Activated CD4-positive, alpha-beta T cell treated with anti-CD3 and anti-CD28 coated beads for 1 hour (primary cell): ENCODE results near the gene RP9.
"Not testable (repeated sequence)": the region's sequence is repeated elsewhere in the genome, so short reads cannot be mapped to it uniquely, and the experiment has no call there.

Experiments
- DNase-seq: peaks from one replicate; pipeline ENCODE4 v3.0.0-alpha.2; 2020

Gene RP9

DNA sequence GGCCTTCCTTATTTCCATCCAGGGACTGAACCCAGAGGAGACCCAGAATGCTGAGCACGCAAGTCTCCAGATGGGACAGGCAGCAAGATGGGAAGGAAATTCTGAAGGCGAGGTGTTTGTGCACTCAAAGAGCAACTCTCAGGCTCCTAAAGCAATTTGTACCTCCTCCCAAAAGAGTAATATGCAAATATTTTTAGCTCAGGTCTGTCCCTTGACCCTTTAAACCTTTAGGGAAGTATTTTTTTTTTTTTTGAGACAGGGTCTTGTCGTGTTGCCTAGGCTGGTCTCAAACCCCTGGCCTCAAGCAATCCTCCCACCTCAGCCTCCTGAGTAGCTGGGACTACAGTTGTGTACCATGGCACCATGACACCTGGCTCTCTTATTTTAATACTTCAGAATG lies 8.4 kb downstream of the RP9 start:
- DNase-seq: no peak

DNA sequence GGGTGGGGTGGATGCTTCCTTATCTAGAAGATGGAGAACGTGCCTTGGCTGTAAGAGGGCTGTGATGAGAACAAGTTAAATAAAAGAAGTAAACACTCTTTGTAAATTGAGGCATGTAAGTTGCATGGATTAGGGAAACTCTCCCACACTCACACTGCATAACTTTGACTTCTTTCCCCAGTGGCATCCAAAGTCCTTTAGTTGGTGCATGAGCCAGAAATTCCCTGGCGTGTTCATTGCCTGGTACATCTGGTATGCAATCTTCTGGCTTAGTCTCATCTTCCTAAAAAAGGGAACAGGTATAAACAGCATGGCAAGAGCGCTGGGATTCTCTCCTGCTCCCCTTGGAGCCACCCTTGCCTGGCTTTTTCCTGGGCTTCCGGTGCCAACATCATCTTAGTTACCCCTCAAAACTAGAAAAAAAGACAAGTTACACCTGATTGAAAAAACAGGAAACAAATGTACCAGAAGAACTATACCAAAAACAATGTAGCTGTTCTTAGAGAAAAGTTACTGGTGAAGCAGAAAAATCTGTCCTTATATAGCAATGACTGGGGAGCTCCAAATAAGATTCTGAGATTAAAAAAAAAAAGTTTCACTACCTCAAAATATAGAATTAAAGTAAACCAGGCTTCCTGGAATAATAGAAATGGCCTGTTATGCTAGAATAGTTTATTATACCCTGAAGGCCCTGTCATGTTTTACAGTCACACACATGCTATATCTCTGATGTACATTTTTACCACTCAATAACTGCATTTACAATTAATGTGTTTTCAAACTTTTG lies 9.9 kb downstream of the RP9 start:
- no peak for DNase-seq

DNA sequence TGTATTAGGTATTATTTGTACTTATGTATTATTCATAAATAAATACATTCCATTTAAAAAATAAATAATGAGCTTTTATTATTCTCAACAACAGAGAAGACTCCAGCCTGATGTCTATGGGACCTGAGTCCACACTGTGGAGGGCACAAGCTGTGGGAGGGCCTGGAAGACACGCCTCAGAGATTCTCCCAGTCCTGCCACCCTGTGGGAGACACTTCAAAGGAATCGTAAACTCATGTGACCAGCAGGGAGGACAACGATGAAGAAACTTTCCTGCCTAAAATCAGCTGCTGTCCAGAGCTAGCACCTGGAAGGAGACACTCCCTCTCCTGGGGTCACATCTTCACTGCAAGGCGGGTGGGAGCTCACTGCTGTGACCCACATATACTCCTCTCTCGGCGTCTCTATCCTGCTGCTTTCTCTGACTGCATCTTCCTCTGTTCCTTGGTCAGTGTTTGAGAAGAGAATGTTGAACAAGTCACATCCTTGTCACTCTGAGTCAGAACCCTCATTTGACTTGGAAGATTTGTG lies 14.4 kb downstream of the RP9 start:
- DNase-seq: not testable (repeated sequence)

DNA sequence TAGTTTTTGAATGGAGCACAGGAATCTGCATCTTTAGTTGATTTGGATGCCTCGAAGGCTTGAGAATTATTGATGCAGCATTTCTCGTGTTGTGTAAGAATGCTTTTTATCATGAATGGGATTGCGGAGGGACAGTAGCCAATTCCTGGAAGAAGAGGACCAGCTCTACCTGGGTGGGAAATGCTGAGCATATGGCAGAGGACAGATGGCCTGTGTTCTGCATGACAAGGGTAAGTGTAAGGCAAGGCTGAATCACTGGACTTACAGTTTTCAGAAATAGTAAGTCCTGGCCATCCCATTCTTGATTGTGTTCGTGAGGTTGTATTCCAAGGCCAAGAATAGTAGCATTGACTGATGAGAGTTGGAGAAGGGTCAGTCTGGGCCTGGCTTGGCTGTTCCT lies 15.9 kb downstream of the RP9 start:
- DNase-seq: no peak

DNA sequence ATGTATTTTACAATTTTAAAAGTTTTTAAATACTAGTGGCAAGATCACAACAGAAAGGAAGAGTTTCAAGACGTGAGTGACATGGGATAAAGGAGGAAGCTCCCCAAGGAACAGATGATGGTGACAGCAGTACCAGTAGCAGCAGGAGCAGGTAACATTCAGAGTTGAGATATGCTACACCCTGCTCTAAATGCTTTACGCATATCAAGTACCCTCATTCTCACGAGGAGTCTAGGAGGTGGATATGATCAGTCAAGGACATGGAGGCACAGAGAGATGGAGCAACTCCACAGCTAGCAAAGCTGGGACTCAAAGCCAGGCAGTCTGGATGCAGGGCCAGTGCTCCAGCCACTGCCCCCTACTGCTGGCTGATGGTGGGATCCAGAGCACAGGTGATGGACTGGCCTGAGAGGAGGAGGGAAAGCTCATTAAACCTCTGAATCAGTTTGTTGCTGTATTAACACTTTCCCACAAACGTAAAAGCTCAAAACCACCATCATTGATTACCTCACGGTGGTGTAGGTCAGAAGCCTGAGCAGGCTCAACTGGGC lies 17.5 kb downstream of the RP9 start:
- no peak for DNase-seq

DNA sequence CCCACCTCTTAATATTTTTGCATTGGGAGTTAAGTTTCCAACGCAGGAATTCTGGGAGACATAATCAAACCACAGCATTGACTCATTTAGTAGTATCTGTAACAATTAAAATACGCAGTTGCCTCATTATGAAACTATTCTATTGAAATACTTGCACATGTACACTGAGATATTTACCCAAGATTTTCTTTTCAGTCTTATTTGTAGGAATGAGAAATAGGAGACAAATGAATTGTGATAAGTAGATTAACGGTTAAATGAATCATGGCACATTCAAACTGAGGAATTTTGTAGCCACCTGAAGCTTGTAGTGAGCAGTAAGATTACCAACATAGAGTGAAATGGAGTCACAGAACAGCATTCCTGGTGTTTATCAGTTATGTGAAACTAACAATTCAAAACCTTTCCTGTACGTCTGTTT lies 18.1 kb downstream of the RP9 start:
- DNase-seq: no peak

DNA sequence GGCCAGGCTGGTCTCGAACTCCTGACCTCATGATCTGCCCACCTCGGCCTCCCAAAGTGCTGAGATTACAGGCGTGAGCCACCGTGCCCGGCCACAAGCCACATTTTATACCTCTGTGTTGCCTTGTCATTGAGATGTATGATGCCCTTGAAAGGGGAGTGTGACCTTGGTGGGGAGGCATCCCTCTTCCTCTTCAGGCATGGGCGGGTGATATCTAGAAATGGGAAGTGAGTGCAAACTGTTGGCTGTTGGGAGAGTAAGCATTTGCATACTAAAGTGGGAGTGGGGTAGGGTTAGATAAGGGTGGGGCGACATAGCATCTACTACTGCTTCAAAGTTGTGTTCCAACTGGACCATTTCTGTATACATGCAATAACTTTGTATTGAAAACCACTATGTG lies 20.1 kb downstream of the RP9 start:
- no peak for DNase-seq

DNA sequence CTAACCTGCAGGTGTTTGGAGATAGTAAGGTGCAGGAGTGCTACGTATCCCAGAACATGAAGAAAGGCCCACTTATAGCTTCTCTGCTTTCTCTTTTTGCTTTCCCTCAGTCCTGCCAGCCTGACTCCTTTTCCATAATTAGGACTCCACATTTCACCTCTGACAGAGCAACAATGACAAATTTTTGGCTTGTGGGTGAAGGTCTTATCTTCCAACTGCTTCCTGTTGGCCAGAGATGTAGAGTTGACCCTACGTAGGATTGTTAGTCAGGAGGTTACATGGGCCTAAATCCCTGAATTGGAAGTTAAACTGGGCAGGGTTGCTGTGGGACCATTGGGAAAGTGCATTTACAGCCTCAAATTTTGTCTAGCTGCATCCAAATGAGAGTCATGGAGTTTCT lies 21.3 kb downstream of the RP9 start:
- no peak for DNase-seq

DNA sequence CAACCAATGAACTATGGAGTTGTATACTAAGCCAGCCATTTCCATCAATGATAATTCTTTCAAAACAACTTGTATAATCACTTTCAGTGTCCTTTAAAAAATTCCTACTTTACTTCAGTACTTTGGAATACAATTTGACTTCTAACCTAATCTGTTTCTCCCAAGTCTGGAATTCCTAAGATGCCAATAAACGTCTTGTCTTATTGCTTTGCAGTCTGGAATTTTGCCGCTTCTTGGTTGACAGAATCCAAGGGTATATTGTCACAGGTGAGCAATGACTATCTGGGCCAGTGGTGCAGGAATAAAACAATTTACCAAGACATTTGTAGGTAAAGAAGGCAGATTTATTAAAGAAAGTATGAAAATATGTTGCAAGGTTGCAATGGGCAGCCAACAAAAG lies 21.8 kb downstream of the RP9 start:
- no peak for DNase-seq

DNA sequence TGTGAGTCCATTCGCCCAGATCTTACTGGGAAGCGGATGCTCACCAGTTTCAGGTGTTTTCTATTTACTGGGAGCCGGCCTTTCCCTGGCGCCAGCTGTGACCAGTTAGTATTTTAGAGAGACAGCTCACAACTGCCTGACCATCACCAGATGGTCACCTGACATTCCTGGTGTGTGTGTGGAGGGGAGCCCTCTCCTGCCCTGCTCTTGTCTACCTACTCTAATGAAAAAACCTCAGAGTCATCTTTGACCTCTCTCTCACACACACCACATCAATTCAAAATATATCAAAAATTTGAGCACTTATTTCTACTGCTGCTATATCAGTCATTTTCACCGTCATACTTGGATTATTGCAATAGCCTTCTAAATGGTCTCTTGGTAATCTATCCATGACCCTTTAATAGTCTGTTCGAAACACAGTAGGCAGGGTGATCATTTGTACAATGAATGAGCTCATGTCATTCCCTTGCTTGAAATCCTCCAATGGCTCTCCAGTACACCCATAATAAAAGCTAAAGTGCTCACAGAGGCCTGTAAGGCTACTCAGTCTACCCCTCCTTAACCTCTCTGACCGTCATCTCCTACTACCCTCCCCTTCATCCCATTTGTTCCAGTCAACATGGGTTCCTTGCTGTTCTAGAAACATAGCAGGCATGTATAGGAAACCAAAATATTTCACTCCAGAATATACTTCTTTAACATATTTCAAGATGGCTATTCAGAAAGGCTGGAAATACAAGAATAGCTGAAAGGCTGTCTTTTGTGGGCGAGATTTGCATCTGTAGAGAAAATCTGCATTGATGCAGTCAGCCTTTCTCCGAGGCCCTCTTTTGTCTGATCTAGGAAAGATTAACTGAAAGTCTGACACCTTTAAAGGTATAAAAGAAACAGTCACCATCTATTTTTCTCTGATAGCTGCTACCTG lies 29.2 kb downstream of the RP9 start:
- DNase-seq: no peak

DNA sequence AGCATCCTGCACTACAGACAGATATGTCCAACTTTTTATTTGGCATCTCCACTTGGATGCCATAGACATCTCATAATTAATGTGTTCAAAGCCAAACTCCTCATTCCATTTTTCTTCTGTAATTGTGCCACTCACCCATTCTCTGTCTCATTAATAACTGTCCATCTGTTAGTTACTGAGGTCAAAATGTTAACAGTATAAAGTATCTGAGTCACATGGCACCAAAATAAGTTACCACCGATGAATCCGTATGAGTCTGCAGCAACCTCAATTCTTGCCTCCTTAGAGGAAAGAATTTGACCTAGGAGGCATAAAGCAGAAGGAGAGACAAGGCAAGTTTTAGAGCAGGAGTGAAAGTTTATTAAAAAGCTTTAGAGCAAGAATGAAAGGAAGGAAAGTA lies 30.1 kb downstream of the RP9 start:
- DNase-seq: no peak

DNA sequence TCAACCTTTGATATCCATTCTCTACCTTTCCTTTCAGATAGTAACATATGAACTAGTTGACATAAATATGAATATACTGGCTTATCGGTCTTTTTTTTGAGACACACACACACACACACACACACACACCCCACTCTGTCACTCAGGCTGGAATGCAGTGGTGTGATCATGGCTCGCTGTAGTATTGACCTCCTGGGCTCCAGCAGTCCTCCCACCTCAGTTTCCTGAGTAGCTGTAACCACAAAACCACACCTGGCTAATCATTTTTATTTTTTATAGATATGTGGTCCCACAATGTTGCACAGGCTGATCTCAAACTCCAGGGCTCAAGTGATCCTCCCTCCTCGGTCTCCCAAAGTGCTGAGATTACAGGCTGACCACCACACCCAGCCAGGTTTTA lies 32.5 kb downstream of the RP9 start:
- no peak for DNase-seq

DNA sequence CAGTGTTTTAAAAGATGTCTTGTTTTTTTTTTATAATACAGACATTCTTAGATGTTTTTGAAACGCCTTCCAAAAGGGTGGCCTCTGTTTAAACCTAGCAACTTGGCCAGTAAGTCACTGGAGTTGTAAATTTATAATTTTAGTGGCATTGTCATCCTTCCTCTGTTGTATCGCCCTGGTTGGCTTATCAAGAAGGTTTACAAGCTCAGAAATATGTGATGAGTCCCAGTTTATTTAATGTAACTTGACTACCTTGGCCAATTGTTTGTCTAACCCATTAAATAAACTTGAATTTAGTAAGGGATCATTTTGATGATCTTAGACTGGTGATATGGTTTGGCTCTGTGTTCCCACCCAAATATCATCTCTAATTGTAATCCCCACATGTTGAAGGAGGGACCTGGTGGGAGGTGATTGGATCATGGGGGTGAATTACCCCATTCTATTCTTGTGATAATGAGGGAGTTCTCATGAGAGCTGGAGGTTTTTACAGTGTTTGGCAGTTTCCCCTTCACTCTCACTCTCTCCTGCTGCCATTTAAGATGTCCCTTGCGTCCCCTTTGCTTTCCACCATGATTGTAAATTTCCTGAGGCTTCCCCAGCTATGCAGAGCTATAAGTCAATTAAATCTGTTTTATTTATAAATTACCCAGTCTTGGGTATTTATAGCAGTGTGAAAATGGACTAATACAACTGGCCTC lies 33.2 kb downstream of the RP9 start:
- DNase-seq: no peak

DNA sequence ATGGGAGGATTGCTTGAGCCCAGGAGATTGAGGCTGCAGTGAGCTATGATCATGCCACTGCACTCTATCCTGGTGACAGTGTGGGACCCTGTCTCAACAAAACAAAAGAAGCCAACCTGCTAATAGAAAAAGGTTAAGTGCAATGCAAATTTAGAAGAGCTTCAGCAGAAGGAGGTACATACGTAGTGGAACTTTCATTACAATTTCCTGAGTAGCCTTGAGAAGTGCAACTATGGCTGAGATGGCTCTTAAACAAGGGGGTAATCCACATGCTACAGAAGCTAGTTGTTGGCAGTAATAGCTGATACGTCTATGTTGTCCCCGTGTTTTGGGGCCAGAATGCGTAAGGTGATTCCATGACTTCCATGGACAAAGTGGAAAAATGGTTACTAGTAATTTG lies 36.0 kb downstream of the RP9 start:
- DNase-seq: no peak

DNA sequence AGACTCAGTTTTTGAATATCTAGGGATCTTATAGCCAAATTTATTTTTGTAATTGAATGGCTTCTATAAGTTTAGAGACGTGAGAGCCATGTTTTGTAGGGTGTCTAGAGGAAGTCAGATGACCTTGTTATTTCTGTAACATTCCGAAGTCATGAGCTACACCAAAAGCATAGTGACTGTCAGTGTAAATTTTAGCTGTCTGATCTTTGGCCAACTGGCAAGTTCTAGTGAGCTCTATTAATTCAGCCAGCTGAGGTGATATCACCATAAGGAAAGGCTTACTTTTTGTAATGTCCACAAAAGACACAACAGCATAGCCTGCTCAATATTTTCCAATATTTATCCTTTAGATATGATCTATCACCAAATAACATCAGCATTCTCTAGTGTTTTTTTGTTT lies 36.7 kb downstream of the RP9 start:
- DNase-seq: no peak

DNA sequence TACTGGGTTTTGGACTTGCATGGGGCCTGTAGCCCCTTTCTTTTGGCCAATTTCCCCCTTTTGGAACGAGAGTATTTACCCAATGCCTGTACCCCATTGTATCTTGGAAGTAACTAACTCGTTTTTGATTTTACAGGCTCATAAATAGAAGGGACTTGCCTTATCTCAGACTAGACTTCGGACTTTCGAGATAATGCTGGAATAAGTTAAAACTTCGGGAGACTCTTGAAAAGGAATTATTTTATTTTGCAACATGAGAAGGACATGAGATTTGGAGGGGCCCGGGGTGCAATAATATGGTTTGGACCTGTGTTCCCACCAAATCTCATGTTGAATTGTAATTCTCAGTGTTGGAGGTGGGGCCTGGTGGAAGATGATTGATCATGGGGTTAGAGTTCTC lies 38.4 kb downstream of the RP9 start:
- DNase-seq: no peak

DNA sequence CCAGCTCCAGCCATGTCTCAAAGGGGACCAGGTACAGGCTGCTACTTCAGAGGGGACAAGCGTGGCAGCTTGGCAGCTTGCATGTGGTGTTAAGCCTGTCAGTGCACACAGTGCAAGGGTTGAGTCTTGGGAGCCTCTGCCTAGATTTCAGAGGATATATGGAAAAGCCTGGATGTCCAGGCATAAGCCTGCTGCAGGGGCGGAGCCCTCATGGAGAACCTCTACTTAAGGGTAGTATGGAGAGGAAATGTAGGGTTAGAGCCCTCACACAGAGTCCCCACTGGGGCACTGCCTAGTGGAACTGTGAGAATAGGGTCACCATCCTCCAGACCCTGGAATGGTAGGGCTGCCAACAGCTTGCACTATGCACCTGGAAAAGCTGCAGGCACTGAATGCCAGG lies 38.9 kb downstream of the RP9 start:
- DNase-seq: no peak

DNA sequence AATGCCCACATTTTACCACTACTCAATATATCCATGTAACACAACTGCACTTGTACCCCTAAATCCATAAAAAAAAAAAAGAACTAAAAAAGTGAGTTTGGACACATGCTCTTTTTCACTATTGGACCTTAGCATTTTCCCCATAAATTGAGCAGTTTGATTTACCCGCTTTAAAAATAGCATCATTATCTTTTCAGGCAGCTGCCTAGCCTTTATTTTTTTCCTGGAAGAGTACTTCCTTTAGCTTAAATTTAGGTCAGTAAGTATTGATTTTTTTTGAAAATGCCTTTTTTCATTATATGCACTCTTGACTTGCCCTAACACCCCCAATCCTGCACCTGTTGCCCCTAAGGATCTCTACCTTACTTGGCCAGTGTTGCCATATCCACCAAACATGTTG lies 41.3 kb downstream of the RP9 start:
- no peak for DNase-seq

DNA sequence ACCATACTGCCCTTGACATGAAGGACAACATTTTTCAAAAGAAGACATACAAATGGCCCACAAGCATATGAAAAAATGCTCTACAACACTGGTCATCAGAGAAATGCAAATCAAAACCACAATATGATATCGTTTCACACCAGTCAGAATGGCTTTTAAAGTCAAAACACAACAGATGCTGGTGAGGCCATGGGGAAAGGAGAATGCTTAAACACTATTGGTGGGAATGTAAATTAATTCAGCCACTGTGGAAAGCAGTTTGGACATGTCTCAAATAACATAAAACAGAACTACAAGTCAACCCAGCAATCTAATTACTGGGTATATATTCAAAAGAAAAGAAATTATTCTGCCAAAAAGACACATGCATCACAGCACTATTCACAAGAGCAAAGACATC lies 42.4 kb downstream of the RP9 start:
- no peak for DNase-seq

DNA sequence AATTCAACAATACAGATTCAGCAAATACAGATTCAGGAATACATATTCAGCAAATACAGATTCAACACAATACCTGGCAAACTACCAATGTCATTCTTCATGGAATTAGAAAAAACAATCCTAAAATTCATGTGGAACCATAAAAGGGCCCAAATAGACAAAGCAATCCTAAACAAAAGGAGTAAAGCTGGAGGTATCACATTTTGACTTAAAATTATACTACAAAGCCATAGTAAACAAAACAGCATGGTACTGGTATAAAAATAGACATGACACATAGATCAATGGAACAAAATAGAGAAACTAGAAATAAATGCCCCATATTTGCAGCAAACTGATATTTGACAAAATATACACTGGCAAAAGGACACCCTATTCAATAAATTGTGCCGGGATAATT lies 43.2 kb downstream of the RP9 start:
- DNase-seq: no peak

DNA sequence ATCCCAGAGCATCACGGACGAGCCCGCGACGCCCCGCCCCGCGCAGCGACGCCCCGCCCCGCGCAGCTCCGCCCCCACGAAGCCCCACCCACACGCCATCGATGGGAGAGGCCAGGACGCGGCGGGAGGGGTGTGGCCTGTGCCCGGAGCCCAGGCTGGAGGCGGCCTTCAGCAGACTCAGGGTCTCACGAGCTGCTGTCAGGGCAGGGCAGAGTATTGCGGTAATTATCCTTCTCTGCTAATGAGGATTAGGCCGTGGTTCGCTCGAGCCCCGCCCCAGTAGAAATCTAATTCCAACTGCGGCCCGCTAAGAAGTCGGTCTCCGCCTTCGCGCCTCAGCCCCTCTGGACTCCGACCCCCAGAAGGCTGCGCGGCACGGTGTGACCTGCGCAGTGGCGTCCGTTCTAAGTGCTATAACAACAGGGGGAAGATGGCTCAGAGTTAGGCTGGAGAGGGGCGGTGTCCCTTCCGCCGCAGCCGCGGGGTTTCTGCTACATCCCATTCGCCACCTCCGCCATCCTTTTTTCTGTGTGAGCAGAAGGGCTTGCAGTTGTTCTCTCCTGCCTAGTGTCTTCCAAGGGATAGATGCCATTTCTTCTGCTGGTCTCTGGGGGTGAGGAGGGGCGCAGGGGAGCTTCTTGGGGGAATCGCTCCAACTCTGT lies 46.3 kb downstream of the RP9 start:
- peak; percentile 84 for DNase-seq

DNA sequence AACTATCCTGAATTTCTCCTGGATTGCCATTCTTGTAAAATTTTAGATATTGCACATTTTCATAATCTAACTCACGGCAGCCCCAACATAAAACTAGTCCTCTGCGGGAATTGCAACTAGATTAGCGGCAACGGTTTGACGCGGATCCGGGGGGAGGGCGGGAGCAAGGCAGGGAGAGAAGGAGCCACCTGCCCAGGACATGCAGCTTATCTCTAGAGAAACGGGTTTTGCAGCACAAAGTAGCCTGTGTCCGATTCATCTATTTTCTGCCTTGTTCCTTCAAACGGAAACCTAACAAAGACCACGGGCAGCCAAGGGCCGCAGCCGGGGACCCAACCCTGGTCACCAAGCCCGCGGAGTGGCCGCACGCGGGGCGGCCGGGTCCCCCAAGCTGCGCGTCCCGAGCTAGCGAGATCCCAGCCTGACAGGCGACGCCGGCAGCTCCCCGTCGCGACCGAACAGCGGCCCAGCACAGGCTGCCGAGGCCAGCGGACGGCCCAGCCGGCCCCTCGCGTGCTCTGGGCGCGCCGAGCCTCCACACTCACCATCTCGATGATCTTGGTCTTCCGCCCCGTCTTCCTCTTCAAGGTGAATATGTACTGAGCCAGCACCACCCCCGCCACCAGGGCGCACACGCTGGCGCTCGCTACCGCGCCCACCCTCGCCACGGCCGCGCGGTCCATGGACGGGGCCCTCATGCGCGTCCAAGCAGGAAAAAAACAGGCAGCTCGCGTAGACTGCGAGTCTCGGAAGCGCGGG lies 47.0 kb downstream of the RP9 start, which contains the start of gene NT5C3A:
TSS of gene NT5C3A (minus strand) at position 754 of the 759 bp plus-strand sequence. CDS start at position 683, 71 bp downstream.
- peak; percentile 9 for DNase-seq
